ENCODE data around the gene OR51B4.

DNA sequence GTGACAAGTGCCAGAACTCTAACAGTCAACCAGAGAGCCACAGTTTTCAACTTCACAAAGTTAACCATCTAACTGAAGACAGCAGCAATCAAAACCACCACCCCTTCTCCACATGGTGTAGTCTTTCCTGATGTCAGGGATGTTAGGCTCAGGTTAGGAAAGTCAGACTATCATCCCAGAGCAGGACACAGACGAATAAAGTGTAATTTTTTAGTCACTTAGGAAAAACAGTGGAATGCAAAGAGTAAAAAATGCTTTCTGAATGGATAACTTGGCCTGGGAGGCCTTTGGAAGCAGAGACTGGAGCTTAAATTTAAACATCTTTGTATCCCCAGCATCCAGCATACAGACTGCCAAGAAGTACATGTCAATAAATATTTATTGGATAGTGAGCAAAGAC lies 15.4 kb downstream of the OR51B4 start:
- TF ChIP-seq, protein P1, sequence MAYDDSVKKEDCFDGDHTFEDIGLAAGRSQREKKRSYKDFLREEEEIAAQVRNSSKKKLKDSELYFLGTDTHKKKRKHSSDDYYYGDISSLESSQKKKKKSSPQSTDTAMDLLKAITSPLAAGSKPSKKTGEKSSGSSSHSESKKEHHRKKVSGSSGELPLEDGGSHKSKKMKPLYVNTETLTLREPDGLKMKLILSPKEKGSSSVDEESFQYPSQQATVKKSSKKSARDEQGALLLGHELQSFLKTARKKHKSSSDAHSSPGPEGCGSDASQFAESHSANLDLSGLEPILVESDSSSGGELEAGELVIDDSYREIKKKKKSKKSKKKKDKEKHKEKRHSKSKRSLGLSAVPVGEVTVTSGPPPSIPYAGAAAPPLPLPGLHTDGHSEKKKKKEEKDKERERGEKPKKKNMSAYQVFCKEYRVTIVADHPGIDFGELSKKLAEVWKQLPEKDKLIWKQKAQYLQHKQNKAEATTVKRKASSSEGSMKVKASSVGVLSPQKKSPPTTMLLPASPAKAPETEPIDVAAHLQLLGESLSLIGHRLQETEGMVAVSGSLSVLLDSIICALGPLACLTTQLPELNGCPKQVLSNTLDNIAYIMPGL (CRISPR knock-in tag; IDR thresholded peaks at IDR 0.05) = no peak
- TF ChIP-seq, protein P2, sequence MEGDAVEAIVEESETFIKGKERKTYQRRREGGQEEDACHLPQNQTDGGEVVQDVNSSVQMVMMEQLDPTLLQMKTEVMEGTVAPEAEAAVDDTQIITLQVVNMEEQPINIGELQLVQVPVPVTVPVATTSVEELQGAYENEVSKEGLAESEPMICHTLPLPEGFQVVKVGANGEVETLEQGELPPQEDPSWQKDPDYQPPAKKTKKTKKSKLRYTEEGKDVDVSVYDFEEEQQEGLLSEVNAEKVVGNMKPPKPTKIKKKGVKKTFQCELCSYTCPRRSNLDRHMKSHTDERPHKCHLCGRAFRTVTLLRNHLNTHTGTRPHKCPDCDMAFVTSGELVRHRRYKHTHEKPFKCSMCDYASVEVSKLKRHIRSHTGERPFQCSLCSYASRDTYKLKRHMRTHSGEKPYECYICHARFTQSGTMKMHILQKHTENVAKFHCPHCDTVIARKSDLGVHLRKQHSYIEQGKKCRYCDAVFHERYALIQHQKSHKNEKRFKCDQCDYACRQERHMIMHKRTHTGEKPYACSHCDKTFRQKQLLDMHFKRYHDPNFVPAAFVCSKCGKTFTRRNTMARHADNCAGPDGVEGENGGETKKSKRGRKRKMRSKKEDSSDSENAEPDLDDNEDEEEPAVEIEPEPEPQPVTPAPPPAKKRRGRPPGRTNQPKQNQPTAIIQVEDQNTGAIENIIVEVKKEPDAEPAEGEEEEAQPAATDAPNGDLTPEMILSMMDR (IDR thresholded peaks at IDR 0.05) = no peak
- TF ChIP-seq, protein P3, sequence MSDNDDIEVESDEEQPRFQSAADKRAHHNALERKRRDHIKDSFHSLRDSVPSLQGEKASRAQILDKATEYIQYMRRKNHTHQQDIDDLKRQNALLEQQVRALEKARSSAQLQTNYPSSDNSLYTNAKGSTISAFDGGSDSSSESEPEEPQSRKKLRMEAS (CRISPR knock-in tag; IDR thresholded peaks at IDR 0.05) = no peak
- TF ChIP-seq, protein P4, sequence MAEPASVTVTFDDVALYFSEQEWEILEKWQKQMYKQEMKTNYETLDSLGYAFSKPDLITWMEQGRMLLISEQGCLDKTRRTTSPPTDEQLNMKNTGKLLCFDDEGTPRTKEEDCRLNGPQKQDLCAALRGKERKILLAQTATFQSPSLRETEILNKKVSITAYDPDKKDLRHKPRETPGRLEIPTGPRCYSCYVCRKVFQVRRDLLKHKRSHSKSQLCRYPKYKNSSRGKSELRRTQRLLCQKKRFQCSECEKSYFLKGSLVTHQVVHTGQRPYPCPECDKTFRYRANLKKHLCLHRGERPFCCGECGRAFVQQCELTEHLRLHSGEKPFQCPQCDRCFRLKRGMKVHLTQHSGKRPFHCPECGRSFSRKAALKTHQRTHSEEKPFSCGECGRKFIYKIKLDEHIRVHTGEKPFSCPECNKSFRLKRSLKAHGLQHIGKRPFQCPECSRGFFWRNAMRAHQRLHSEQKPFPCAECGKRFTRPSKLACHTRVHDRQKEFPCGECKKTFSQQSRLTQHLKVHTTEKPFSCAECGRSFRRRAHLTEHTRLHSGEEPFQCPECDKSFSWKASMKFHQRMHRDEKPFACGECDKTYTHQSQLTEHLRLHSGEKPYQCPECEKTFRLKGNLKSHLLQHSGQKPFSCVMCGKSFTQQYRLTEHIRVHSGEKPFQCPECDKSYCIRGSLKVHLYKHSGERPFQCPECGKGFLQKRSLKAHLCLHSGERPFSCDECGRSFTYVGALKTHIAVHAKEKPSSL (CRISPR knock-in tag; conservative IDR thresholded peaks at IDR 0.05) = no peak
- TF ChIP-seq, protein P5, sequence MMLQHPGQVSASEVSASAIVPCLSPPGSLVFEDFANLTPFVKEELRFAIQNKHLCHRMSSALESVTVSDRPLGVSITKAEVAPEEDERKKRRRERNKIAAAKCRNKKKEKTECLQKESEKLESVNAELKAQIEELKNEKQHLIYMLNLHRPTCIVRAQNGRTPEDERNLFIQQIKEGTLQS (CRISPR knock-in tag; conservative IDR thresholded peaks at IDR 0.05) = no peak
- no peak for TF ChIP-seq GRHL2 (CRISPR knock-in tag; IDR thresholded peaks at IDR 0.05; ENCODE audit: insufficient replicate concordance, severe bottlenecking)
- TF ChIP-seq, protein P6, sequence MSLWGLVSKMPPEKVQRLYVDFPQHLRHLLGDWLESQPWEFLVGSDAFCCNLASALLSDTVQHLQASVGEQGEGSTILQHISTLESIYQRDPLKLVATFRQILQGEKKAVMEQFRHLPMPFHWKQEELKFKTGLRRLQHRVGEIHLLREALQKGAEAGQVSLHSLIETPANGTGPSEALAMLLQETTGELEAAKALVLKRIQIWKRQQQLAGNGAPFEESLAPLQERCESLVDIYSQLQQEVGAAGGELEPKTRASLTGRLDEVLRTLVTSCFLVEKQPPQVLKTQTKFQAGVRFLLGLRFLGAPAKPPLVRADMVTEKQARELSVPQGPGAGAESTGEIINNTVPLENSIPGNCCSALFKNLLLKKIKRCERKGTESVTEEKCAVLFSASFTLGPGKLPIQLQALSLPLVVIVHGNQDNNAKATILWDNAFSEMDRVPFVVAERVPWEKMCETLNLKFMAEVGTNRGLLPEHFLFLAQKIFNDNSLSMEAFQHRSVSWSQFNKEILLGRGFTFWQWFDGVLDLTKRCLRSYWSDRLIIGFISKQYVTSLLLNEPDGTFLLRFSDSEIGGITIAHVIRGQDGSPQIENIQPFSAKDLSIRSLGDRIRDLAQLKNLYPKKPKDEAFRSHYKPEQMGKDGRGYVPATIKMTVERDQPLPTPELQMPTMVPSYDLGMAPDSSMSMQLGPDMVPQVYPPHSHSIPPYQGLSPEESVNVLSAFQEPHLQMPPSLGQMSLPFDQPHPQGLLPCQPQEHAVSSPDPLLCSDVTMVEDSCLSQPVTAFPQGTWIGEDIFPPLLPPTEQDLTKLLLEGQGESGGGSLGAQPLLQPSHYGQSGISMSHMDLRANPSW (CRISPR knock-in tag; conservative IDR thresholded peaks at IDR 0.05; ENCODE audit: low read depth) = no peak

Data from WTC11 (cell line).